H9 (cell line): ENCODE results near the gene CFAP107. TPM values are rescaled to one million over a fixed set of nuclear protein-coding genes. Genes with fewer than 3 reads are reported as not detected.

Experiments
- DNase-seq: peaks from one replicate; pipeline ENCODE4 v3.0.0-alpha.2; 2017
- H2AFZ ChIP-seq: one replicate; pipeline ENCODE4 v1.6.1; 2013; ENCODE audit warnings: mild to moderate bottlenecking, low read length, control low read depth, moderate library complexity
- H2AK5ac ChIP-seq: 2 replicates; pipeline ENCODE4 v1.6.1; 2013; ENCODE audit warnings: low read length, control low read depth, mixed read lengths; ENCODE audit not compliant: insufficient read length
- H2BK120ac ChIP-seq: one replicate; pipeline ENCODE4 v1.6.1; 2013; ENCODE audit warnings: low read depth, mild to moderate bottlenecking, low read length, control low read depth, inconsistent platforms; ENCODE audit not compliant: poor library complexity, severe bottlenecking
- H2BK12ac ChIP-seq: 2 replicates; pipeline ENCODE4 v1.6.1; 2013; ENCODE audit warnings: low read length, control low read depth, mixed read lengths, low read depth; ENCODE audit not compliant: insufficient read length
- H2BK15ac ChIP-seq: 2 replicates; pipeline ENCODE4 v1.6.1; 2013; ENCODE audit warnings: low read depth, low read length, control low read depth
- H2BK20ac ChIP-seq: one replicate; pipeline ENCODE4 v1.6.1; 2013; ENCODE audit warnings: low read depth, mild to moderate bottlenecking, low read length, control low read depth, inconsistent platforms; ENCODE audit not compliant: poor library complexity, severe bottlenecking
- H2BK5ac ChIP-seq: 2 replicates; pipeline ENCODE4 v1.6.1; 2013; ENCODE audit warnings: low read length, control low read depth, mixed read lengths; ENCODE audit not compliant: insufficient read length
- H3K14ac ChIP-seq: 2 replicates; pipeline ENCODE4 v1.6.1; 2013; ENCODE audit warnings: low read length, control low read depth; ENCODE audit not compliant: insufficient read depth
- H3K18ac ChIP-seq: 2 replicates; pipeline ENCODE4 v1.6.1; 2013; ENCODE audit warnings: low read depth, mild to moderate bottlenecking, mixed read lengths, low read length, control low read depth; ENCODE audit not compliant: insufficient read length
- H3K23ac ChIP-seq: 2 replicates; pipeline ENCODE4 v1.6.1; 2013; ENCODE audit warnings: low read length, control low read depth, mixed read lengths, low read depth; ENCODE audit not compliant: insufficient read length
- H3K23me2 ChIP-seq: 2 replicates; pipeline ENCODE4 v1.6.1; 2013; ENCODE audit warnings: low read depth, mild to moderate bottlenecking, mixed read lengths, low read length, control low read depth; ENCODE audit not compliant: insufficient read length, poor library complexity, severe bottlenecking
- H3K27ac ChIP-seq: 2 replicates; pipeline ENCODE4 v1.5.1; 2013; ENCODE audit warnings: low read length, control low read depth, mixed read lengths, low read depth; ENCODE audit not compliant: insufficient read length
- H3K27me3 ChIP-seq: 2 replicates; pipeline ENCODE4 v1.6.1; 2013; ENCODE audit warnings: low read length, control low read depth, inconsistent platforms; ENCODE audit not compliant: insufficient read depth
- H3K4ac ChIP-seq: 2 replicates; pipeline ENCODE4 v1.6.1; 2013; ENCODE audit warnings: low read depth, mild to moderate bottlenecking, control low read depth, inconsistent platforms, low read length, moderate library complexity
- H3K4me1 ChIP-seq: 2 replicates; pipeline ENCODE4 v1.6.1; 2013; ENCODE audit warnings: low read length, control low read depth, inconsistent platforms; ENCODE audit not compliant: insufficient read depth
- H3K4me2 ChIP-seq: 2 replicates; pipeline ENCODE4 v1.6.1; 2013; ENCODE audit warnings: low read length, control low read depth, mixed read lengths; ENCODE audit not compliant: insufficient read length, insufficient read depth
- H3K56ac ChIP-seq: 2 replicates; pipeline ENCODE4 v1.6.1; 2013; ENCODE audit warnings: low read depth, mild to moderate bottlenecking, mixed read lengths, low read length, control low read depth; ENCODE audit not compliant: insufficient read length
- H3K79me1 ChIP-seq: 2 replicates; pipeline ENCODE4 v1.6.1; 2013; ENCODE audit warnings: low read depth, mild to moderate bottlenecking, moderate library complexity, low read length, control low read depth, inconsistent platforms; ENCODE audit not compliant: insufficient read depth, poor library complexity, severe bottlenecking
- H3K79me2 ChIP-seq: 2 replicates; pipeline ENCODE4 v1.6.1; 2013; ENCODE audit warnings: low read length, control low read depth, inconsistent platforms; ENCODE audit not compliant: insufficient read depth
- H3K9ac ChIP-seq: 2 replicates; pipeline ENCODE4 v1.6.1; 2013; ENCODE audit warnings: low read length, control low read depth, mixed read lengths; ENCODE audit not compliant: insufficient read length; ENCODE audit errors: extremely low read depth
- H3K9me3 ChIP-seq: one replicate; pipeline ENCODE4 v1.6.1; 2013; ENCODE audit warnings: low read depth, low read length, inconsistent platforms; ENCODE audit not compliant: control insufficient read depth
- H3T11ph ChIP-seq: one replicate; pipeline ENCODE4 v1.6.1; 2013; ENCODE audit warnings: mild to moderate bottlenecking, low read length, control low read depth, inconsistent platforms
- H4K20me1 ChIP-seq: one replicate; pipeline ENCODE4 v1.6.1; 2013; ENCODE audit not compliant: control insufficient read depth, insufficient read length, insufficient read depth
- H4K5ac ChIP-seq: 2 replicates; pipeline ENCODE4 v1.6.1; 2013; ENCODE audit warnings: low read depth, mild to moderate bottlenecking, mixed read lengths, low read length, control low read depth; ENCODE audit not compliant: insufficient read length
- H4K8ac ChIP-seq: replicated peaks from 2 replicates; pipeline ENCODE4 v1.6.1; 2013; ENCODE audit warnings: low read length, control low read depth, mixed read lengths, low read depth; ENCODE audit not compliant: insufficient read length
- H4K91ac ChIP-seq: 2 replicates; pipeline ENCODE4 v1.6.1; 2013; ENCODE audit warnings: low read depth, mild to moderate bottlenecking, moderate library complexity, mixed read lengths, low read length, control low read depth; ENCODE audit not compliant: insufficient read length
- H3K27ac Mint-ChIP-seq, 3 experiments: 2 replicates in 2 of 3; 3 replicates in 1 of 3; pipeline ENCODE4 v1.8.0; 2020 to 2021; ENCODE audit warnings: mixed read lengths in 3 of 3, mild to moderate bottlenecking in 1 of 3, moderate library complexity in 1 of 3
- H3K27me3 Mint-ChIP-seq: 2 replicates; pipeline ENCODE4 v1.8.0; 2021; ENCODE audit warnings: low read depth, mild to moderate bottlenecking, moderate library complexity, mixed read lengths
- H3K36me3 Mint-ChIP-seq, 3 experiments: 2 replicates in 2 of 3; 3 replicates in 1 of 3; pipeline ENCODE4 v1.8.0; 2020 to 2021; ENCODE audit warnings: low read depth in 3 of 3, mixed read lengths in 3 of 3; ENCODE audit not compliant: insufficient read depth in 1 of 3
- H3K4me1 Mint-ChIP-seq, 2 experiments: 2 replicates each; pipeline ENCODE4 v1.8.0; 2020; ENCODE audit warnings: mixed read lengths in 2 of 2
- H3K4me3 Mint-ChIP-seq, 2 experiments: 2 replicates in 1 of 2; 3 replicates in 1 of 2; pipeline ENCODE4 v1.8.0; 2020 to 2021; ENCODE audit warnings: mild to moderate bottlenecking in 2 of 2, mixed read lengths in 2 of 2, moderate library complexity in 1 of 2
- H3K9me3 Mint-ChIP-seq, 2 experiments: 2 replicates in 1 of 2; 3 replicates in 1 of 2; pipeline ENCODE4 v1.8.0; 2020; ENCODE audit warnings: mild to moderate bottlenecking in 2 of 2, mixed read lengths in 2 of 2, moderate library complexity in 1 of 2
- WGBS: extraction: QIAGEN DNeasy Blood & Tissue Kit; methylation state at CpG from one replicate; pipeline ENCODE4 v1.1.7; 2013; ENCODE audit warnings: missing lambda C conversion rate, low lambda C conversion rate, mixed read lengths; ENCODE audit not compliant: insufficient read length; ENCODE audit errors: extremely low coverage; 5-methylcytosine and 5-hydroxymethylcytosine counted together
- total RNA-seq: library from RNA; stranded (reverse); gene quantifications from 2 replicates; pipeline ENCODE4 v1.2.1, GENCODE V29; 2021
- TF ChIP-seq, protein P1 (sequence below): fragments of 200-600 bp; sonication (generic); conservative IDR thresholded peaks from 3 replicates; pipeline ENCODE4 v1.8.0; 2021; ENCODE audit warnings: antibody characterized with exemption, mild to moderate bottlenecking

The CFAP107 gene
- total RNA-seq, 1 experiment from 2014 or later, result not detected

- H3K56ac ChIP-seq, result no peak overlapping the region
- no peak for DNase-seq
- no peaks in the 10 kb centered on the region for H3K79me2 ChIP-seq
- Mint-ChIP-seq H3K27me3 (peaks cover 14% of the 10 kb centered on the region), H3K36me3 (no peaks in the 10 kb centered on the region), H3K4me1 (peaks cover 2 to 5% of the 10 kb centered on the region in 2 experiments; a peak in 2 of 4 replicates), H3K9me3 (peaks cover 0 to 3% of the 10 kb centered on the region in 2 experiments; a peak in 1 of 5 replicates), H3K4me3 (no peak overlapping the region), H3K27ac (peak overlapping the region in 1 of 3 experiments; percentile 78; a peak in 1 of 7 replicates)
- H2BK12ac ChIP-seq, result no peak overlapping the region
- H3K9me3 ChIP-seq, result no peaks in the 10 kb centered on the region
- WGBS, result no CpG with 5 or more reads among the region's 6 CpGs
- no peak overlapping the region for H4K91ac ChIP-seq
- H2AK5ac ChIP-seq, result no peak overlapping the region
- no peaks in the 10 kb centered on the region for H4K20me1 ChIP-seq
- H3K23ac ChIP-seq, result no peak overlapping the region
- no peak overlapping the region for H2BK15ac ChIP-seq
- H3K18ac ChIP-seq, result no peak overlapping the region
- H4K8ac ChIP-seq, result no peak overlapping the region
- H3K4me1 ChIP-seq, result no peaks in the 10 kb centered on the region
- no peak overlapping the region for H3K14ac ChIP-seq
- TF ChIP-seq, protein P1, sequence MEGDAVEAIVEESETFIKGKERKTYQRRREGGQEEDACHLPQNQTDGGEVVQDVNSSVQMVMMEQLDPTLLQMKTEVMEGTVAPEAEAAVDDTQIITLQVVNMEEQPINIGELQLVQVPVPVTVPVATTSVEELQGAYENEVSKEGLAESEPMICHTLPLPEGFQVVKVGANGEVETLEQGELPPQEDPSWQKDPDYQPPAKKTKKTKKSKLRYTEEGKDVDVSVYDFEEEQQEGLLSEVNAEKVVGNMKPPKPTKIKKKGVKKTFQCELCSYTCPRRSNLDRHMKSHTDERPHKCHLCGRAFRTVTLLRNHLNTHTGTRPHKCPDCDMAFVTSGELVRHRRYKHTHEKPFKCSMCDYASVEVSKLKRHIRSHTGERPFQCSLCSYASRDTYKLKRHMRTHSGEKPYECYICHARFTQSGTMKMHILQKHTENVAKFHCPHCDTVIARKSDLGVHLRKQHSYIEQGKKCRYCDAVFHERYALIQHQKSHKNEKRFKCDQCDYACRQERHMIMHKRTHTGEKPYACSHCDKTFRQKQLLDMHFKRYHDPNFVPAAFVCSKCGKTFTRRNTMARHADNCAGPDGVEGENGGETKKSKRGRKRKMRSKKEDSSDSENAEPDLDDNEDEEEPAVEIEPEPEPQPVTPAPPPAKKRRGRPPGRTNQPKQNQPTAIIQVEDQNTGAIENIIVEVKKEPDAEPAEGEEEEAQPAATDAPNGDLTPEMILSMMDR, result no peak
- H3K23me2 ChIP-seq, result no peaks in the 10 kb centered on the region
- H3K27me3 ChIP-seq, result no peaks in the 10 kb centered on the region
- H4K5ac ChIP-seq, result no peak overlapping the region
- H3K9ac ChIP-seq, result no peak overlapping the region
- H3K4ac ChIP-seq, result no peak overlapping the region
- no peak overlapping the region for H2BK20ac ChIP-seq
- H3K4me2 ChIP-seq, result no peak overlapping the region
- H2BK5ac ChIP-seq, result no peak overlapping the region
- no peak overlapping the region for H2BK120ac ChIP-seq
- H3T11ph ChIP-seq, result no peak overlapping the region
- no peak overlapping the region for H3K27ac ChIP-seq
- no peak overlapping the region for H2AFZ ChIP-seq
- H3K79me1 ChIP-seq, result no peaks in the 10 kb centered on the region
Observed at GRCh38 chr1:12756768-12757413, 10.9 kb downstream of the CFAP107 start.
